Right lobe of liver (tissue), 6 donors: Measurements from ENCODE around the gene USE1. TPM values are rescaled to one million over a fixed set of nuclear protein-coding genes. Genes with fewer than 3 reads are reported as not detected.
A peak's percentile ranks its signal among the peaks of the same experiment; 100 is the strongest.

ENCODE experiments used
- ATAC-seq, 4 donors: fragments of 200-7000 bp; cut with Tn5 transposase; one replicate each; pipeline ENCODE4 v1.9.1; 2020; ENCODE audit warnings: mild to moderate bottlenecking in 4 of 4, moderate library complexity in 4 of 4
- DNase-seq, 3 donors: peaks; one replicate each; pipeline ENCODE4 v3.0.0-alpha.2; 2020
- H3K27ac ChIP-seq, 3 donors: fragments of 200-600 bp; one replicate each; pipeline ENCODE4 v1.8.0; 2022
- H3K27me3 ChIP-seq, 2 donors: fragments of 200-600 bp; one replicate each; pipeline ENCODE4 v1.8.0; 2022
- H3K36me3 ChIP-seq, 4 donors: fragments of 200-600 bp; sonication (generic) in 1 of 4; one replicate each; pipeline versions ENCODE4 v1.5.1 to v1.8.0; 2017 to 2022; ENCODE audit warnings: control low read depth in 1 of 4
- H3K4me1 ChIP-seq, 4 donors: fragments of 200-600 bp; sonication (generic) in 1 of 4; one replicate each; pipeline versions ENCODE4 v1.5.1 to v1.8.0; 2017 to 2022; ENCODE audit warnings: control low read depth in 1 of 4
- H3K4me3 ChIP-seq, 3 donors: fragments of 200-600 bp; one replicate each; pipeline ENCODE4 v1.8.0; 2022
- H3K9me3 ChIP-seq, 4 donors: fragments of 200-600 bp; sonication (generic) in 1 of 4; one replicate each; pipeline versions ENCODE4 v1.5.1 to v1.8.0; 2017 to 2022; ENCODE audit warnings: control low read depth in 1 of 4
- POLR2A ChIP-seq: fragments of 450-650 bp; IDR thresholded peaks from one replicate; pipeline ENCODE4 v1.6.1; 2017; ENCODE audit warnings: antibody characterized with exemption, mild to moderate bottlenecking
- WGBS: methylation state at CpG from one replicate; pipeline ENCODE4 v1.1.6; 2018; ENCODE audit warnings: low coverage, low lambda C conversion rate; ENCODE audit not compliant: insufficient coverage; ENCODE audit errors: missing lambda C conversion rate; 5-methylcytosine and 5-hydroxymethylcytosine counted together
- intact Hi-C, 2 donors: fragments of 100-400 bp; cut with DNase I; formaldehyde crosslinking; loops; one replicate each; pipeline versions ENCODE4 v1.11.2 to v1.14.1; 2022
- total RNA-seq, 6 experiments: library from RNA; depleted of rRNA in 2 of 6; stranded (reverse); fragments of >200 nt in 2 of 6; fragmentation: NEBNext Ultra II Directional in 3 of 6; extraction: Animal tissue kit (Norgen Biotek cat#: 25700) in 3 of 6; gene quantifications; one replicate each; pipeline versions ENCODE4 v1.1.0 to v1.2.4, GENCODE V29; 2016 to 2023
- TF ChIP-seq, protein P1 (sequence below), 4 donors: fragments of 200-600 bp in 3 of 4; fragments of 450-650 bp in 1 of 4; IDR thresholded peaks; one replicate each; pipeline versions ENCODE4 v1.5.1 to v1.8.0; 2016 to 2022; ENCODE audit warnings: antibody characterized with exemption in 4 of 4, mild to moderate bottlenecking in 2 of 4
- donor health status: DM: no; HTN: yes; CAD: no.
- donor health status: DM: no; HTN: no; CAD: no.
- donor health status: DM: no; HTN: no; CAD: no.
- donor health status: DM: no; HTN: yes; CAD: no.
- donor health status: DM: no; HTN: yes; CAD: no.

Gene USE1
- total RNA-seq, 6 experiments from 2014 or later = 13.5 to 20.3 (median 18.6) TPM

DNA sequence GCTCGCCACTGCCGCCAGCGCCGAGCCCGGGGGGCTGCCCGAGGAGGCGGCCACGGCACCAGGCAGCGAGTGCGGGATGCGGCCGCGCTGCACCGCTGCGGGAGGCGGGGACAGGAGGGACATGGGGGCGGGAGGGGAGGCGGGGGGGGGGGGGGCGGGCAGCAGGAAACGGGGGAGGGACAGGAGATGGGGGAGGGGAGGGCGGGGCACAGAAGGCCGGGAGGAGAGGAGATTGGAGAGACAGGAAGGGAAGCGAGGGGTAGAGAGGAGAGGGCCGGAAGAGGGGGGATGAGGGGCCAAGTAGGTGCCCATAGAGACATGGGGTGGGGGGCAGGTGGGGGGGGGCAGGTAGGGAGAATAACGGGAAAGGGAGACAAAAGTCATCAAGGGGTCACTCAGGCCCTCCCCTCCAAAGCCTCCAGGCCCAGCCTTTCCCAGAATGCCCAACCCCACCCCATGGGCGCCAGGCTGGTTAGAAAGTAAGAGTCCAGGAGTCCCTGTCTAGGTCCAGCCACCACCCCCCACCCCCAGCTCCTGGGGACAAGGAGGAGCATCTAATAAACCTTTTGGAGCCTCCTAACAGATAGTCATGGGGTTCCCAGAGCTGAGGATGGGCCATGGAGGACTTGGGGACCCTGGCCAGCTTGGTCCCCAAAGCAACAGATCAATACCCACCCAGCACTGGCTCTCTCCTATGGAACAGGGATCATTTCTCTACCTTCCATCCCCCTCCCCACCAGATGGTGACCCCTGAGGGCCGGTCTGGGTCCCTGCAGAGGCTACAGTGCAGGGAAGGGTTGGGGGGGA lies 21.0 kb downstream of the USE1 start:
- 10% methylated on average over 19 of the region's 27 CpGs for WGBS
- Histone ChIP-seq H3K36me3 (peaks cover 0 to 28% (median 7%) of the 10 kb centered on the region in 4 donors), H3K27me3 (no peaks in the 10 kb centered on the region), H3K27ac (peak overlapping the region in 2 of 3 donors; percentile 53 to 60), H3K9me3 (no peaks in the 10 kb centered on the region), H3K4me1 (peaks cover 0 to 52% (median 15%) of the 10 kb centered on the region in 4 donors), H3K4me3 (peak overlapping the region; percentile 36 to 58 (median 38))
- DNase-seq = no peak
- ATAC-seq = peak in 2 of 4 donors; percentile 20 to 22
- intact Hi-C loops = no loop called here
- no peak for TF ChIP-seq POLR2A

DNA sequence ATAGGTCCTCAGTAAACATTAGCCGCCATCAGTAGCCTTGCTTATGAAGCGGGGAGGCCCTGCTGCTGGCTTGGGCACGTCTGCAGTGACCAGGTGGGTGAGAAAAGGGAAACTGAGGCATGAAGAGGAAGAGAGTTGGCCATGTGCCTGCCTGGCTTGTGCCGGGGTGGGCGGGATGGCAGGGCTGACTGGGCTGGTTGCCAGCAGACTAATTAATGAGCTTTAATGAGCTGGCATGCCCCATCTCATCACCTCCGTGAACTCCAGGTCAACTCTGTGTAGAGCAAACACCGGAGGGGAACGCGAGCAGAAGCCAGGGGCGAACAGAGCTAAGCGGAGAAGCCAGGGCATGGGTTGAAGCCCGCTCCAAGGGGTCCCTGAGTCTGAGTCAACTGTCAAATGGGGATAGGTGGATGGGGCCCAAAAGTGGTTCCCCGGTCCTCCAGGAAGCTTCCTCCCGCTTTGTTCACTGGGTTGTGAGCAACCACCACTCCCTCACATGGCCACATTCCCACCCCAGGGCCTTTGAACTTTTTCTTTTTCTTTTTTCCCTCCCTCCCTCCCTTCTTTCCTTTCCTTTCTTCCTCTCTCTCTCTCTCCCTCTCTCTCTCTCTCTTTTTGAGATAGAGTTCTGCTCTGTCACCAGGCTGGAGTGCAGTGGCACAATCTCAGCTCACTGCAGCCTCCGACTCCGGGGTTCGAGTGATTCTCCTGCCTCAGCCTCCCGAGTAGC lies 21.8 kb downstream of the USE1 start:
- Histone ChIP-seq H3K27ac (peak overlapping the region in 1 of 3 donors; percentile 60), H3K36me3 (peaks cover 0 to 24% (median 5%) of the 10 kb centered on the region in 4 donors), H3K4me1 (peaks cover 0 to 58% (median 19%) of the 10 kb centered on the region in 4 donors), H3K4me3 (no peak overlapping the region), H3K27me3 (no peaks in the 10 kb centered on the region), H3K9me3 (no peaks in the 10 kb centered on the region)
- TF ChIP-seq, protein P1, sequence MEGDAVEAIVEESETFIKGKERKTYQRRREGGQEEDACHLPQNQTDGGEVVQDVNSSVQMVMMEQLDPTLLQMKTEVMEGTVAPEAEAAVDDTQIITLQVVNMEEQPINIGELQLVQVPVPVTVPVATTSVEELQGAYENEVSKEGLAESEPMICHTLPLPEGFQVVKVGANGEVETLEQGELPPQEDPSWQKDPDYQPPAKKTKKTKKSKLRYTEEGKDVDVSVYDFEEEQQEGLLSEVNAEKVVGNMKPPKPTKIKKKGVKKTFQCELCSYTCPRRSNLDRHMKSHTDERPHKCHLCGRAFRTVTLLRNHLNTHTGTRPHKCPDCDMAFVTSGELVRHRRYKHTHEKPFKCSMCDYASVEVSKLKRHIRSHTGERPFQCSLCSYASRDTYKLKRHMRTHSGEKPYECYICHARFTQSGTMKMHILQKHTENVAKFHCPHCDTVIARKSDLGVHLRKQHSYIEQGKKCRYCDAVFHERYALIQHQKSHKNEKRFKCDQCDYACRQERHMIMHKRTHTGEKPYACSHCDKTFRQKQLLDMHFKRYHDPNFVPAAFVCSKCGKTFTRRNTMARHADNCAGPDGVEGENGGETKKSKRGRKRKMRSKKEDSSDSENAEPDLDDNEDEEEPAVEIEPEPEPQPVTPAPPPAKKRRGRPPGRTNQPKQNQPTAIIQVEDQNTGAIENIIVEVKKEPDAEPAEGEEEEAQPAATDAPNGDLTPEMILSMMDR (IDR thresholded peaks at IDR 0.05) = no peak
- no peak for TF ChIP-seq POLR2A
- intact Hi-C loops = no loop called here
- no peak for DNase-seq
- ATAC-seq = no peak
- 69% methylated on average over 9 of the region's 18 CpGs for WGBS

DNA sequence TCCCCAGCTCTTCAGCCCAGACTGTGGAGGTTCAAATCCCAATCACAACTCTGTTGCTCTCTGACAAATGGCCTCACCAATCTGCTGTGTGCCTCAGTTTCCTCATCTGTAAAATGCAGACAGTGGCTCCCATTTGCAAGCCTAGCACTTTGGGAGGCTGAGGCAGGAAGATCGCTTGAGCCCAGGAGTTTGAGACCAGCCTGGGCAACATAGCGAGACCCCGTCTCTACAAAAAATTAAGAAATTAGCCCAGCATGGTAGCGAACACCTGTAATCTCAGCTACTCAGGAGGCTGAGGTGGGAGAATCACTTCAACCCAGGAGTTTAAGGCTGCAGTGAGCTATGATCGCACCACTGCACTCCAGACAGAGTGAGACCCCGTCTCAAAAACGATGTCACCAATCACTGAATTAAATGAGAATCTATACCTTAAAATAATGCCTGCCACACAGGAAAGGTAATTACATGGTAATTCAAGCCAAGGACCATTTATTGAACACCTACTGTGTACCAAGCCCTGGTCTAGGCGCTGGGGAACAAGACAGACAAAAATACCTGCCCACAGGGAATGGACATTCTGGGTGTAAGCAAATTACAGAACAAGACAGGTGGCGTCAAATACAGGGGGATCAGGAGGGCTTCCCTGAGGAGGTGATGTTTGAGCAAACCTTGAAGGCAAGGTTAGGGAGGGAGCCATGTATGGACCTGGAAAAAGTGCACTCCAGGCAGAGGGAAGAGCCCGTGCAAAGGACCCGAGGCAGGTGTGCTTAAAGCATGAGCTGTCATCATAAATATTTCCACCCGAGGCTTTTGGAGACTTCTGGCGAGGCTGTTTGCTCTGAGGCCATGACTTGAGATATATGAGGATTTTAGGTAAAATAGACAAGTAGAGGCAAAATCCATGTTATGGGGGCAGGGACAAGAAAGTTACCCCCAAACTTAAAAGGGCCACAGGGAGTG lies 22.9 kb downstream of the USE1 start:
- peaks cover 0 to 13% (median 4%) of the 10 kb centered on the region in 4 donors for H3K36me3 ChIP-seq
- no peak overlapping the region for H3K4me3 ChIP-seq
- intact Hi-C loops = no loop called here
- H3K4me1 ChIP-seq = peaks cover 0 to 68% (median 22%) of the 10 kb centered on the region in 4 donors
- no peak overlapping the region for H3K27ac ChIP-seq
- no peak for ATAC-seq
- no peak for TF ChIP-seq POLR2A
- TF ChIP-seq, protein P1 (IDR thresholded peaks at IDR 0.05) = no peak
- DNase-seq = no peak
- H3K9me3 ChIP-seq = no peaks in the 10 kb centered on the region
- no peaks in the 10 kb centered on the region for H3K27me3 ChIP-seq
- 89% methylated on average over 11 of the region's 13 CpGs for WGBS

DNA sequence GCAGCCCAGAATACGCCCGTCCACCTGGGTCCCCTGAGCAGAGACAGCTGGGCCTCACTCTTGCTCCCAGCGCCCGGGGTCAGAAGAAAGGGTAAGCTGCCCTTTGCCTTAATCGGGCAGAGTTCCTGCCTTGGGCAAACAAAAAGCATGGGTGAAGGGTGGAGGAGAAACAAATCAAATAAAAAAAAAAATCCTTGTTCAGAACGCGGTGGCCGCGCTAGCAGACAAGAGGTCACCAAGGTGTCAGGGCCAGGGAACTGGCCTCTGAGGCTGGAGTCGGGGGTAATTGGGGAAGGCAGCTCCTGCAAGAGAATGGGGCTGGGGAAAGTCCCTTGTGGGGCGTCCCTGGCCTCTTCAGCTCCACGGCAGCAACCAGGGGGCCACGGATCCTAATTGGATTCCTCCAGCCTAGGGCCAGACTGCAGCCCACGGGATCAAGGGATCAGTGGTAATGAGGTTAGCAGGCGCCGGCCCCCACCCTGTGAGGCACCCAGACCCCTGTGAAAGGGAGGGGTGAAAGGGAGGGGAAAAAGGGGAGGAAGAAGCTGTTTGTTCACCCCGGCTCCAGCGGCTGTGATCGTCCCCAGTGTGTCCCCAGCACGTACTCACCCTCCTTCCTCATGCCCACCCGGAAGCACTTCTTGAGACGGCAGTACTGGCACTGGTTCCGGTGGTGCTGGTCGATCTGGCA lies 25.1 kb downstream of the USE1 start:
- H3K27ac ChIP-seq = peak overlapping the region in 2 of 3 donors; percentile 11 to 81
- peak; percentile 18 to 53 (median 32) for ATAC-seq
- no peak for TF ChIP-seq POLR2A
- TF ChIP-seq, protein P1 (IDR thresholded peaks at IDR 0.05) = no peak
- H3K9me3 ChIP-seq = no peaks in the 10 kb centered on the region
- DNase-seq = peak in 2 of 3 donors; percentile 77 to 81
- intact Hi-C loops = no loop called here
- no peaks in the 10 kb centered on the region for H3K27me3 ChIP-seq
- H3K36me3 ChIP-seq = peaks cover 0 to 8% (median 4%) of the 10 kb centered on the region in 4 donors
- peak overlapping the region in 2 of 3 donors; percentile 31 to 36 for H3K4me3 ChIP-seq
- peaks cover 0 to 63% (median 22%) of the 10 kb centered on the region in 4 donors for H3K4me1 ChIP-seq
- 20% methylated on average over 17 of the region's 24 CpGs for WGBS
